Right ventricle myocardium superior (tissue), 1 donor: ENCODE data around the gene KRTAP10-7. TPM values are rescaled to one million over a fixed set of nuclear protein-coding genes. Genes with fewer than 3 reads are reported as not detected.
"Not testable (repeated sequence)": the region's sequence is repeated elsewhere in the genome, so short reads cannot be mapped to it uniquely, and the experiment has no call there.

Source experiments
- ATAC-seq: fragments of 200-7000 bp; cut with Tn5 transposase; one replicate; pipeline ENCODE4 v1.9.1; 2020; ENCODE audit warnings: mild to moderate bottlenecking; ENCODE audit not compliant: poor library complexity
- DNase-seq: peaks from one replicate; pipeline ENCODE4 v3.0.0-alpha.2; 2020
- intact Hi-C: fragments of 100-400 bp; cut with DNase I; formaldehyde crosslinking; loops from one replicate; pipeline ENCODE4 v1.11.2; 2022
- total RNA-seq: library from RNA; stranded (reverse); fragmentation: NEBNext Ultra II Directional; extraction: Animal tissue kit (Norgen Biotek cat#: 25700); gene quantifications from one replicate; pipeline ENCODE4 v1.2.1, GENCODE V29; 2021
- donor health status: DM: no; HTN: yes; CAD: no; lungs with severe emphysema.

Gene KRTAP10-7
- total RNA-seq, 1 donor from 2014 or later: not detected

GRCh38 chr21:44583800-44584147 is 16.6 kb upstream of the KRTAP10-7 start:
- intact Hi-C loops: no loop called here
- ATAC-seq (no peak), DNase-seq (no peak)

GRCh38 chr21:44585892-44586291 is 14.5 kb upstream of the KRTAP10-7 start:
- ATAC-seq (no peak), DNase-seq (no peak)
- intact Hi-C loops: no loop called here

GRCh38 chr21:44589094-44589493 is 11.3 kb upstream of the KRTAP10-7 start:
- no peak for DNase-seq
- no peak for ATAC-seq
- intact Hi-C loops: no loop called here

- intact Hi-C loops: no loop called here
- DNase-seq (no peak), ATAC-seq (no peak)
These were observed 10.7 kb upstream of the KRTAP10-7 start for GRCh38 chr21:44589586-44590305.

- DNase-seq (no peak), ATAC-seq (no peak)
- intact Hi-C loops: no loop called here
These were observed 10.1 kb upstream of the KRTAP10-7 start for GRCh38 chr21:44590311-44590721.

- DNase-seq, intact Hi-C loops, ATAC-seq: not testable (repeated sequence)
These were observed 9.2 kb upstream of the KRTAP10-7 start for GRCh38 chr21:44590897-44591800.

- DNase-seq, ATAC-seq, intact Hi-C loops: not testable (repeated sequence)
These were observed 8.6 kb upstream of the KRTAP10-7 start for GRCh38 chr21:44591801-44592130.

- intact Hi-C loops: no loop called here
- ATAC-seq (no peak), DNase-seq (no peak)
These were observed 7.7 kb upstream of the KRTAP10-7 start, which contains the start of gene KRTAP10-6 for GRCh38 chr21:44592446-44593311. Gene KRTAP10-6 (minus strand): TSS chr21:44592505. CDS start chr21:44592484, 21 bp downstream.

- no peak for ATAC-seq
- intact Hi-C loops: no loop called here
- no peak for DNase-seq
These were observed 6.6 kb upstream of the KRTAP10-7 start for GRCh38 chr21:44593598-44594405.

GRCh38 chr21:44594406-44594916 is 5.9 kb upstream of the KRTAP10-7 start:
- intact Hi-C loops: no loop called here
- ATAC-seq: no peak
- no peak for DNase-seq

GRCh38 chr21:44595524-44595923 is 4.9 kb upstream of the KRTAP10-7 start:
- ATAC-seq: no peak
- DNase-seq: no peak
- intact Hi-C loops: no loop called here

- intact Hi-C loops: no loop called here
- ATAC-seq: no peak
- no peak for DNase-seq
These were observed 4.2 kb upstream of the KRTAP10-7 start for GRCh38 chr21:44596068-44596725.

- DNase-seq (no peak), ATAC-seq (no peak)
- intact Hi-C loops: no loop called here
These were observed 2.3 kb upstream of the KRTAP10-7 start for GRCh38 chr21:44598061-44598460.

- intact Hi-C loops: no loop called here
- ATAC-seq (no peak), DNase-seq (no peak)
These were observed 950 bp upstream of the KRTAP10-7 start for GRCh38 chr21:44599264-44600029.

- DNase-seq, ATAC-seq, intact Hi-C loops: not testable (repeated sequence)
These were observed 694 bp downstream of the KRTAP10-7 start for GRCh38 chr21:44601091-44601490.

- intact Hi-C loops: no loop called here
- ATAC-seq (no peak), DNase-seq (no peak)
These were observed 1.4 kb downstream of the KRTAP10-7 start for GRCh38 chr21:44601596-44602462.
